Nephron (organoid): ENCODE measurements around the gene TICRR.

Experiments
- H3K27ac Mint-ChIP-seq, 3 experiments: 2 replicates each; pipeline ENCODE4 v1.8.0; 2020; ENCODE audit warnings: mixed read lengths in 3 of 3, mild to moderate bottlenecking in 2 of 3, moderate library complexity in 1 of 3
- H3K27me3 Mint-ChIP-seq: 2 replicates; pipeline ENCODE4 v1.8.0; 2021; ENCODE audit warnings: low read depth, mild to moderate bottlenecking, moderate library complexity, mixed read lengths
- H3K36me3 Mint-ChIP-seq: 2 replicates; pipeline ENCODE4 v1.8.0; 2020; ENCODE audit warnings: low read depth, mixed read lengths
- H3K4me1 Mint-ChIP-seq: 2 replicates; pipeline ENCODE4 v1.8.0; 2020; ENCODE audit warnings: mixed read lengths
- H3K4me3 Mint-ChIP-seq, 3 experiments: 2 replicates each; pipeline ENCODE4 v1.8.0; 2020; ENCODE audit warnings: mild to moderate bottlenecking in 3 of 3, mixed read lengths in 3 of 3, moderate library complexity in 2 of 3
- H3K9me3 Mint-ChIP-seq: 2 replicates; pipeline ENCODE4 v1.8.0; 2020; ENCODE audit warnings: mixed read lengths
- CTCF ChIP-seq, 3 experiments: fragments of 200-600 bp; sonication (generic); IDR thresholded peaks; one replicate each; pipeline ENCODE4 v1.5.0; 2021; ENCODE audit warnings: antibody characterized with exemption in 3 of 3; ENCODE audit not compliant: unreplicated experiment in 3 of 3

Gene TICRR

GRCh38 chr15:89662893-89663626 is 87.8 kb downstream of the TICRR start:
- Mint-ChIP-seq H3K27ac (peak overlapping the region; percentile 28 to 88 (median 86)), H3K9me3 (no peaks in the 10 kb centered on the region), H3K4me1 (peaks cover 18% of the 10 kb centered on the region), H3K36me3 (no peaks in the 10 kb centered on the region), H3K27me3 (peaks cover 10% of the 10 kb centered on the region), H3K4me3 (peak overlapping the region; percentile 32 to 70 (median 58))
- TF ChIP-seq CTCF (IDR thresholded peaks at IDR 0.05; ENCODE audit: unreplicated experiment in 3 of 3): no peak

- peaks cover 13% of the 10 kb centered on the region for H3K27me3 Mint-ChIP-seq
Measured at GRCh38 chr15:89664441-89665350, 89.4 kb downstream of the TICRR start.

GRCh38 chr15:89665449-89666181 is 90.3 kb downstream of the TICRR start:
- H3K36me3 Mint-ChIP-seq: no peaks in the 10 kb centered on the region
- no peak for TF ChIP-seq CTCF (IDR thresholded peaks at IDR 0.05; ENCODE audit: unreplicated experiment in 3 of 3)
- H3K27ac Mint-ChIP-seq: no peak overlapping the region
- H3K4me1 Mint-ChIP-seq: peaks cover 18% of the 10 kb centered on the region
- H3K4me3 Mint-ChIP-seq: peak overlapping the region; percentile 66 to 85 (median 84)
- H3K9me3 Mint-ChIP-seq: no peaks in the 10 kb centered on the region
- peaks cover 14% of the 10 kb centered on the region for H3K27me3 Mint-ChIP-seq

More at GRCh38 chr15:89664441-89665350, 89.4 kb downstream of the TICRR start:
- Mint-ChIP-seq H3K4me3 (peak overlapping the region; percentile 75 to 85 (median 84)), H3K4me1 (peaks cover 18% of the 10 kb centered on the region), H3K27ac (peak overlapping the region; percentile 48 to 89 (median 76)), H3K9me3 (no peaks in the 10 kb centered on the region), H3K36me3 (no peaks in the 10 kb centered on the region)
- no peak for TF ChIP-seq CTCF (IDR thresholded peaks at IDR 0.05; ENCODE audit: unreplicated experiment in 3 of 3)

GRCh38 chr15:89666184-89666857 is 91.1 kb downstream of the TICRR start:
- no peak for TF ChIP-seq CTCF (IDR thresholded peaks at IDR 0.05; ENCODE audit: unreplicated experiment in 3 of 3)
- no peaks in the 10 kb centered on the region for H3K36me3 Mint-ChIP-seq
- H3K27ac Mint-ChIP-seq: no peak overlapping the region
- H3K4me1 Mint-ChIP-seq: peaks cover 18% of the 10 kb centered on the region
- no peaks in the 10 kb centered on the region for H3K9me3 Mint-ChIP-seq
- H3K27me3 Mint-ChIP-seq: peaks cover 13% of the 10 kb centered on the region
- peak overlapping the region; percentile 27 to 66 (median 41) for H3K4me3 Mint-ChIP-seq

GRCh38 chr15:89666858-89667705 is 91.8 kb downstream of the TICRR start:
- Mint-ChIP-seq H3K9me3 (no peaks in the 10 kb centered on the region), H3K4me3 (peak overlapping the region; percentile 39 to 65 (median 48)), H3K4me1 (peaks cover 18% of the 10 kb centered on the region), H3K36me3 (no peaks in the 10 kb centered on the region), H3K27me3 (peaks cover 13% of the 10 kb centered on the region), H3K27ac (no peak overlapping the region)
- TF ChIP-seq CTCF (IDR thresholded peaks at IDR 0.05; ENCODE audit: unreplicated experiment in 3 of 3): no peak
